NCI-H2227 (cell line): ENCODE data around the gene LDB2.

Experiments used
- DNase-seq: peaks from one replicate; lab custom pipeline; 2025; ENCODE audit not compliant: unreplicated experiment; lab: John Stamatoyannopoulos, UW

Gene LDB2

GRCh38 chr4:16728111-16728510 lies 170.3 kb downstream of the LDB2 start:
- no peak for DNase-seq

- no peak for DNase-seq
Observed at GRCh38 chr4:16727218-16727617, 171.2 kb downstream of the LDB2 start.

GRCh38 chr4:16726368-16727050 lies 171.9 kb downstream of the LDB2 start:
- DNase-seq = no peak

- DNase-seq = no peak
Observed at GRCh38 chr4:16725252-16725651, 173.2 kb downstream of the LDB2 start.

- DNase-seq = no peak
Observed at GRCh38 chr4:16722416-16722815, 176.0 kb downstream of the LDB2 start.

- DNase-seq = no peak
Observed at GRCh38 chr4:16721613-16722291, 176.7 kb downstream of the LDB2 start.

- DNase-seq = no peak
Observed at GRCh38 chr4:16720761-16721160, 177.7 kb downstream of the LDB2 start.

- no peak for DNase-seq
Observed at GRCh38 chr4:16717266-16717970, 181.0 kb downstream of the LDB2 start.

- no peak for DNase-seq
Observed at GRCh38 chr4:16715482-16715881, 183.0 kb downstream of the LDB2 start.

GRCh38 chr4:16714191-16714590 lies 184.3 kb downstream of the LDB2 start:
- DNase-seq = no peak

- no peak for DNase-seq
Observed at GRCh38 chr4:16713696-16714095, 184.7 kb downstream of the LDB2 start.

GRCh38 chr4:16713271-16713670 lies 185.2 kb downstream of the LDB2 start:
- DNase-seq = no peak

- no peak for DNase-seq
Observed at GRCh38 chr4:16710198-16710597, 188.2 kb downstream of the LDB2 start.

- DNase-seq = no peak
Observed at GRCh38 chr4:16707874-16708273, 190.6 kb downstream of the LDB2 start.

GRCh38 chr4:16706251-16706650 lies 192.2 kb downstream of the LDB2 start:
- DNase-seq = no peak

GRCh38 chr4:16705341-16705740 lies 193.1 kb downstream of the LDB2 start:
- DNase-seq = no peak

GRCh38 chr4:16704489-16704888 lies 194.0 kb downstream of the LDB2 start:
- no peak for DNase-seq

- no peak for DNase-seq
Observed at GRCh38 chr4:16695896-16696295, 202.5 kb downstream of the LDB2 start.

- no peak for DNase-seq
Observed at GRCh38 chr4:16694884-16695276, 203.6 kb downstream of the LDB2 start.

- DNase-seq = no peak
Observed at GRCh38 chr4:16694173-16694883, 204.1 kb downstream of the LDB2 start.

- no peak for DNase-seq
Observed at GRCh38 chr4:16693641-16694040, 204.8 kb downstream of the LDB2 start.
